Measurements from ENCODE around the gene CEP350.

The CEP350 gene

DNA sequence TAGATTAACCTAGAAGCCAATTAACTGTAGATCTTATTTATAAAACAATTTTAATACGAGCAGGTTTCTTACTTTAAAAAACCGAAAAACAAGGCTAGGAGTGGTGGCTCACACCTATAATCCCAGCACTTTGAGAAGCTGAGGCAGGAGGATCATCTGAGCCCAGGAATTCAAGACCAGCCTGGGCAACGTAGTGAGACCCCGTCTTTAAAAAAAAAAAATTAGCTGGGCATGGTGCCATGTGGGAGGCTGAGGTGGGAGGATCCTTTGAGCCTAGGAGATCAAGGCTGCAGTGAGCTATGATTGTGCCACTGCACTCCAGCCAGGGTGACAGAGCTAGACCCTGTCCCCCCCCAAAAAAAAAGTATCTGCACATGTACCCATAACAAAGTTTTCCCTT is 110.8 kb downstream of the CEP350 start:
- DNase-seq, result no peak

DNA sequence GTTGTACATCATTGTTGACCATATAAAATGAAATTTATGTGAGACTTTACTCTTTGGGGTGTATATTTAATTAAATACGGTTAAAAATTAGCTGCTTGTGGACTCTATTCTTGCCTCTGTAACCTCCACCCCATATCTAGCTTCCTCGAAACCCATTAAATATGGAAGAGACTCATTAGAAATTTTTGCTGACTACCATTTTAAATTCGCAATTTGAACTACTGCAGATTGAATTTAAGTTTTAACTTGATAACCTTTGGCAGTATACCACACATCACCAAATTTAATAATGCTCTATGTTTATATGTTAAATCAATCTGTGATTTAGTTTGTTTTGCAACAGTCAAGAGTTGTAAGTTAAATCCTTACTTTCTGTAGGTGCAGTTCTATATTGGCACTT is 111.5 kb downstream of the CEP350 start:
- DNase-seq, result no peak

DNA sequence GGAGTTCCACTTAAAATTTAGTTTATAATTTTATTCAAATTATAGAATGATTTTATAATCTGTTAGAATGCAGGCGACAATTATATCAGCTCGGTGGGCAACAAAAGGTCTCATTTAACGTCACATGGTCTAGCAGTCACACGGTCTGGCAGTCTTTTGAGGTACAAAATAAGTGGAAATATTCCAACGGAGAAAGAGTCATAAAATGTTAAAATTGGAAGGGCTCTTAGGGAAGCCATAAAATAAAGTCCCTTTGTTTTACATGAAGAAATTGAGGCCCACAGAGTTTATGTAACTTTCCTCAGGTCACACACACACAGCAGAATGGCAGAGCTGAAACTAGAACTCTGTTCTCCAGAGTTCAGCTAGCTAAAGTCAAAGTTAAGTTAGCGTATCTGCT is 115.7 kb downstream of the CEP350 start:
- DNase-seq, result no peak

DNA sequence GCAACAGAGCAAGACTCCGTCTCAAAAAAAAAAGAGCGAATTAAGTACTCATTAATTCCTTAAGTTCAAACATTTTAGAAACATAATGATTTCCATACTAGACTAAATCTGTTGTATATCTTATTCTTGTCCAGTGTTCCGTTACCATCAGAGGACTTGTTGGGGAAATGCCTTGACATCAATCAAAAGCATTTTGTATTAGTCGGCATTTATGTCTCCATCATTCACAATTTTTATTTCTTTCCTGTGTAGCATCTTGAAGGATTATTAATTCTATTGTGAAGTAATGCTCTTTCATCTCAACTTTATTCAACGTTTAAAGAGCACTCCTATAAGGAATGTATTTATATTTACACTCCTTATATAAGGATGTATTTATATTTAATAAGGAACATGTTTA is 117.1 kb downstream of the CEP350 start:
- DNase-seq, result no peak

DNA sequence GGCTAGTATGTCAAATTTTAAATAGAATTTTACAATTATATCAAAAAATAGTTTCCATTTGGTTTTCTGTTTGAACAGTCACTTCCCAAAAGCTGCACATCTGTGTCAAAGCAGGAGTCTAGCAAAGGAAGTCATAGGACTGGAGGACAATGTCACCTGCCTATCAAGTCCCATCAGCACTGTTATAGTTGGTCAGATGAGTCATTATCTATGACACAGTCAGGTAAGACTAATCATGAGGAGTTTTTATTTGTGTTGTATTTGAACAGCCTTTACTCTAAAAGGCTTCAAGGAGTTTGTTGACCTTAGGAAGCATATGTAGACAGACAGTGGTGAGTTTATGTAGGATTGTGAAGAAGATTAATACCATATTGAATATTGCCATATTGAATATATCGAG is 125.8 kb downstream of the CEP350 start:
- no peak for DNase-seq

DNA sequence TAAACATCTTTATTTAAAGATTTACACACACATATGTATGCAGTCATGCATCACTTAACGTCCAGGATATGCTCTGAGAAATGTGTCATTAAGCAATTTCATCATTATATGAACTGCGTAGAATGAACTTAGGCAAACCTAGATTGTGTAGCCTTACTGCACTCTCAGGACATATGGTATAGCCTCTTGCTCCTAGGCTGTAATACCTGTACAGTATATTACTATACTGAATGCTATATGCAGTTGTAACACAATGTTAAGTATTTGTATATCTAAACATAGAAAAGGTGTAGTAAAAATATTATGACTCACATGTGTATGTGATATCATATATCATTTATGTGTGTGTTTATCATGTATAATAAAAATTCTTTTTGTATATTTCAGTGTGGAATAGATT is 126.9 kb downstream of the CEP350 start:
- DNase-seq, result no peak

DNA sequence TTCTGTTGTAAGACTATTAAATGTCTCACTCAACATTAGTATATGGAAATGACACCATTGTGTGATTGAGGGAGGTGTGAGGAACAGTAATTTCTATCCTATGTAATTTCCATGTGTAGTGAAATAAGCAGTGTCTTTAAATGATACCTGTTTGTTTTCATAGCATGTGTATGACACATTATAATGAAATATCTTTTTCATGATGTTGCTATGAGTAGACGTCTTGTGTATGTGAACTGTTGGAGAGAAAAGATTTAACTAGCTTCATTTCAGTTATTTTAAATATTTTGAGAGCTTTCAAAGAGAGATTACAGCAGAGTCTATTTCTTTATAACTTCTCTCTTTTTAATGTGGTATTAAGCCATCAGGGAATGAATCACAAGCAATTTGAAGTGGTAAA is 128.6 kb downstream of the CEP350 start:
- no peak for DNase-seq

DNA sequence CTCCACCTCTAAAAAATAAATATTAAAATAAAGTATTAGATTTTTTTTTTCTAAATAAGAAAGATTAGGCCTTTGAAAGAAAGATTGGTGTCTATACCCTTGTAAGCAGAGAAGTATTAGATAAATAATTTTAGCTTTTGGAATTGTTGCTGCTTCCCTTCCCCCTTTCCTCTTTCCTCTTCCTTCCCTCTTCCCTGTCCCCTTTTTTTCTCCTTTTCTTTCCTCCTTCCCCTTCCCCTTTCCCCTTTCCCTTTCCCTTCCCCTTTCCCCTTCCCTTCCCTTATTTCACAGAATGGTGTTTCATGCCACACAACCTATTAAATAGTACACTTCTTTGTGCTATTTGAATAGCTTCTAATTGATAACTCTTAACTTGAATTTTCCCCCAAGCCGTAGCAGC is 130.3 kb downstream of the CEP350 start:
- no peak for DNase-seq

DNA sequence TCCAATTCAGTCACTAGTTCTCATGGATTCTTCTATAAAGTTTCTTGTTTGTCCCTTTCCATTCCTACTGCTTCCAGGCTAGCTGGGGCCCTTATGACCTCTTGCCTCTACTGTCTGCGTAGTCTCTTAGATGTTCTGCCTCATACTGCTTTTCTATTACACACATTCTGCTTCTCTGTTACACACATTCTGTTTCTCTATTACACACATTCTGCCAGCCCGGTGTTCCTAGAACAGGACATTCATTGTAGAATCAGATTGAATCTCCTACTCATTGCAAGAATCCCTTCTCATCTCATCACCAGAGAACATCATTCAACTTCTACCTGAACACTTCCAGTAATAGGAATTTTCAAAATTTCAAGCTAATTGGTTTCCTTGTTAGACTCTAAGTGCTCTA is 130.7 kb downstream of the CEP350 start:
- DNase-seq, result no peak

DNA sequence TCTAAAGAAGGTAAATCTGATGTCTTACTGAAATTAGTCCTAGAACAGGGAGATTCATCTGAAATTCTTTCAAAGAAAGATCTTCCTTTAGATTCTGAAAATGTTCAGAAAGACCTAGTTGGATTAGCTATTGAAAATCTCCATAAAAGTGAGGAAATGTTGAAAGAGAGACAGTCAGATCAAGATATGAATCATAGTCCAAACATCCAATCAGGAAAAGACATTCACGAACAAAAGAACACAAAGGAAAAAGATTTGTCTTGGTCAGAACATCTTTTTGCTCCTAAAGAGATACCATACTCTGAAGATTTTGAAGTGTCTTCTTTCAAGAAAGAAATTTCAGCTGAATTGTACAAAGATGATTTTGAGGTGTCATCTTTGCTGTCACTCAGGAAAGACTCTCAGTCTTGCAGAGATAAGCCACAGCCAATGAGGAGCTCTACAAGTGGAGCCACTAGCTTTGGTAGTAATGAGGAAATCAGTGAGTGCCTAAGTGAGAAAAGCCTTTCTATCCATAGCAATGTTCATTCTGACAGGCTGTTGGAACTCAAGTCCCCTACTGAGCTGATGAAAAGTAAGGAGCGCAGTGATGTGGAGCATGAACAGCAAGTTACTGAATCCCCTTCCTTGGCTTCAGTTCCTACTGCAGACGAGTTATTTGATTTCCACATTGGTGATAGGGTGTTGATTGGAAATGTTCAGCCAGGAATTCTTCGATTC is 138.5 kb downstream of the CEP350 start:
- no peak for DNase-seq

DNA sequence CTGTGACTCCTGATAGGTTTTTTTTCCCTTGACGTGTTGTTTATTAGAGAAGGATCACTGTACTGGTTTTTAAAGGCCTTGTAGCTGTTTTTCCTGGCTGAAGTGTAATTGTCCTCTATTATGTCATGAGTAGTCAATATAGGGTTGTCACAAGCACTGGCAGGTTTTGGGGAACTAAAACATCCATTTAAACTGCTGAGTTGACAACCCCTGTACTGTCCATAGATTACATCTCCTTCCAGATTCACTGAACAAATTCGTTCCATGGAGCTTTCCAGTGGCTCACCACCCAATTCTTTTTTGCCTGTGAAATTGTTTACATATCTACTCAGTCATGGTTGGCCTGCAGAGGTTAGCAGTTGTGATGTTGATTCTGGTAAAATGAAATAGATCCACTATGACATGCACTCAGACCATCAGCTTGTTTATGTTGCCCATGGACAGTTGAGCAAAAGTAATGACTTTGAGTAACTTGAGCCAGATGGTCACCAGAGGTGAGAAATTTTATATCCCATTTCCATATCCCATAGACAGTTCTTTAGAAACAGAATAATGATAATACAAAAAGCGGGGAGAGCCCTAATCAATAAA is 140.2 kb downstream of the CEP350 start:
- DNase-seq, result no peak

DNA sequence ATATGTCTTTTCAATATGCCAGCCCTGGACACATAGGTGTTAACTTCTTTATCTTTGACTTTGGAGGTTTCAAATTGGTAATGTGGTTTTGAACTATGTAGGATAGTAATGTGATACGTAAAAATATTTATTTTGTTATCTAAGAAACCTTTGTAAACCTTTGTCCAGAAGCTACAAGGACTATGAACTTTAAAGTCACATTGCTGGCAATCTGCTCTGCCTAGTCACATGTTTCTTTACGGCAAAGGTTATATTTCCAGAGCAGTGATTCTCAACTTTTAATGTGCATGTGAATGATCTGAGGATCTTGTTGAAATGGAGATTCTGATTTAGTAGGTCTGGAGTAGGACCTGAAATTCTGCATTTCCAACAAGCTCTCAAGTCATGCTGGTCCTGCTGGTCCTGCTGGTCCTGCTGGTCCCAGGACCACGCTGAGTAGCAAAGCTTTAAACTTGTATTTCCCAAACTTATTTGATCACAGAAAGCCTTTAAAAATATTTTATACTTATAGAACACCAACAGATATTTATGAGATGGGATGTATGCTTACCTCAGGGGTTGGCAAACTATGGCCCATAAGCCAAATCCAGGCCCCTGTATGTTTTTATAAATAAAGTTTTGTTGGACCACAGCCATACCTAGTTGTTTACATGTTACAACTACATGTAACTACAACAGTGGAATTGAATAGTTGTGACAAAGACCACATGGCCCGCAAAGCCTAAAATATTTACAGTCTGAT is 142.1 kb downstream of the CEP350 start:
- DNase-seq, result no peak

DNA sequence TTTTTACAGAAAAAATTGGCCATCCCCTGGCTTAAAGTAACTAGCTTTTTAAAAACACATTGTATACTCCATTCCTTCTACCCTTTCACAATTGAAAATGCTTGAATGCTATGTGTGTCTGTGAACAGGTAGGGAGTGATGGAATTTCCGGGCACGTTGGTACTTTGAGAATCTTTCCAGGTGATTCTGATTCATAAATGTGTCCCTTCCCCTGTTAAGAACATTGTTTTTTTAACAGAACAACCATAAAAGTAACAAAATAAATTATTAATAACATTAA is 142.7 kb downstream of the CEP350 start:
- DNase-seq, result no peak

DNA sequence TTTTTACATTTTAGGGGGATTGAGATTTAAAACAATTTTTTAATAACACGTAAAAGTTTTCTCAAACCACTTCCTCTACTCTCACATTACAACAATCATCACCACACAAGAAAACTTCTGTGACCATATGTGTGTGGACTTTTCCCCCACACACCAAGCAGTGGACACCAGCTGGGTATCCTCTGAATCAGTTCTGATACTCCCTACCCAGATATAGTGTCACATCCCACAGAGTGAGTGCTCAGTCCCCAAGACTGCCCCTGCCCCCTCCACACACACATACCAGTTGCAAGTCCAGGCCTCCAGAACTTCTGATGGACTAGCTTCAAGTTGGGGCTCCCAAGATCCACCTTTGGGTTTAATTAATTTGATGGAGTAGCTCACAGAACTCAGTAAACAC is 146.8 kb downstream of the CEP350 start:
- no peak for DNase-seq

DNA sequence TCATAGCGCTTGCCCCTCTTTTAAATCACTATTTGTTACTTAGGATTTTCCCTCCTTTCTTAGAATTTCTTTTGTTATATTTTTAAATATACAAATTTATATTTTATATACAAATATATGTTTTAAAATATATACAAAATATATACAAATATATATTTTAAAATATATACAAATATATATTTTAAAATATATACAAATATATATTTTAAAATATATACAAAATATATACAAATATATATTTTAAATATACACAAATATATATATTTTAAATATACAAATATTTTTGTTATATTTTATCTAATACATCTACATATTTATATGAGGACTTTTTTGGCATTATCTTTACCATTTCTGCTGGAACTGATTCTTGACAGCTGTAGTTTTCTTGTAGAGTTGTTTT is 149.2 kb downstream of the CEP350 start:
- DNase-seq, result no peak

DNA sequence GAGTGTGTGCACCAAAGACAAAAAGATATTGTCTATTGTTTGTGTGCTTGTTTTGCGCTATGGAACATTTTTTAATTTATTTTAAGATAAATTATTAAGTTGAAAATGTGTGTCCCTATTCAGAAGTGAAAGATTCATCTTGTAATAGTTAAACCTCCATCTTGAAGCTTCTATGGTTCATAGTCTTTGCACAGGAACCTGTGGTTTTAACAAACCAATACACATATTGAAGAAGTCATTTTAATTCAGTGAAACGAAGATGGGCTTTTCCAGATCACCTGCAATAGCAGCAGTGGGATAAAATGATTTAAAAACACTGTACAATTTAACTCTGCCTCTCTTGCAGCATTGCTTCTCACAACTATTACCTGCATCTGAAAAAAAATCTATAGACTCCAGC is 157.5 kb downstream of the CEP350 start:
- no peak for DNase-seq

DNA sequence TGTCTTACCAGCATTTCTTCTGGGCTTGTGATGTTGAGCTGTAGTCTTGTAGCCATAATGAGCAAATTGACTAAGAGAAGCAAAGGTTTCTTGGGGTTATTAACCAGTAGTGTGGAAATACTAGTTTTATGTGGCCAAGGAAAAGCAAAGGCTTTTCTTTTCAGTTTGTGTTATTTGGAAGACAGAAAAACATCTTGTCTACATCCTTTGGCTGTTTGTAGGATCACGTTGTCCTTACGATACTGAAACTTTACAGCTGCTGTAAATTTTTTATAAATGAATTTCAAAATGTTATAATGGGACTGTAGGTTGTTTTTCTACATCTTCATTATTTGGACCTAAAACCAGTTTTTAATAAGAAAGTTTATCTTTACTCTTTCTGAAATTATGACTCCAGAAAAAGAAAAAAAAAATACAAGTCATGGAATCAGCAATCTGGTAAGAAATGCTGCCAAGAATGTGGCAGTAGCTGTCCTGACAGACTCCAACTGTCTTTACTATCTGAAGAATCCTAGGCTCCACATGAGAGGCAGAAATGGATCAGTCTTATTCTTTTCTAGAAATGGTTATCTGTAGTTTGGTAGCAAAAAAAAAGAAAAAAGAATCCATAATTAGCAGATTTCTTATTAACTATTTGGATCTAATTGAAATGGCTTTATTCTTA is 158.5 kb downstream of the CEP350 start:
- no peak for DNase-seq

DNA sequence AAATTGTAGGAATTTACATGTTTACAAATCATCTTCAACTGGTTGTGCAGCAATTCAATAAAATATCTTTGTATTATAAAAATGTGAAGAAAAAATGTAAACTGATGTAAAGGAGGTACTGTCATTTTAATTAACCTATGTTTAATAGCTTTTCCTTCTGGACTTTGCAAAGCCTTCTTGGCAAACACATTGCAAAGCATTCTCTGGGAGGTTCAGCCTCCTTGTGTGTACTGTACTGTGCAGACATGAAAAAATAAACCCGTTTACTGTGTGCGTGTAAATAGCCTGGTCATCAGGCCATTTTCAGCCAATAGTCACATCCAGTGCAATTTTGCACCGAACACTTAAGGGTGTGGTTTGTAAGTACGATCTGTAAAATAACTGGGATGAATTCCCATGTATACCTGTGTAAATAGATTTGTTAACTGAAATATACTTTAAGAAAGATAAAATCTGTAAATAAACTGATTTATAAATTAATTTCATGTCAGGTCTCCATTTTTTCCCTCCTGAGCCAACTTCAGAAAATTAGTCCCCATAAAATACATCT is 159.9 kb downstream of the CEP350 start:
- no peak for DNase-seq

DNA sequence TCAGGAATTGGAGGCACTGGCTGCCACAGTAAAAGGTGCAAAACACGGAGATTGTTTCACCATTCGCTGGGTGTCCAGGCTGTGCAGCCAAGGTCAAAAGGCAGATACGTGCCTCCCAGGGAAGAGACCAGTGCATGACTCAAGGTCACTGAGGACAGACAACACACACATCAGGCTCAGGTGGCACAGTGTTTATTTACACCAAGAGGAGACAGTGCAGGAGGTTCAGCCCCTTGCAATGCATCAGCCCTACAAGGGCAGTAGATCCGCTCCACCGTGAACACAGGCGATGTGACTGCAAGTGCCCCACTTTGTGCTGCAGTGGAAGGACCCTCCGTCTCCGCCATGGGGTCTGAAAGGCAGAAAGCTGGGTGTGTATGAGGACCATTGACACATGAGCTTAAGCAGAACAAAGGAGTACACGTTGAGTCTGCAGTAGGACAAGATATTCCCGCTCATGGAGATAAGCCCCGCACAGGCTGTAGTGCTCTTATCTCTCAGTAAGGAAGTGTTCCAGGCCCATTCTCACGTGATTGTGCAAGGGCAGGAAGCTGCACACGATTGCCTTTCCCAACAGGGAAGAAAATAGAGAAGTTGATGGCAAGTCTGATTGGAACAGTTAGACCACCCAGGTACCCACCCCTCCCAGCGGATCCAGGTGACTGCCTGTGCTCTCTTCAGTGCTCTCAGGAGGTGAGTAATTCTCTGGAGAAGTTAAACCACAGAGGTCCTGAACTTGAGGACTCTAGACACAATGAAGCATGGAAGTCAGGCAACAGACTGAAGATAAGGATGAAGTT is 162.6 kb downstream of the CEP350 start:
- no peak for DNase-seq

DNA sequence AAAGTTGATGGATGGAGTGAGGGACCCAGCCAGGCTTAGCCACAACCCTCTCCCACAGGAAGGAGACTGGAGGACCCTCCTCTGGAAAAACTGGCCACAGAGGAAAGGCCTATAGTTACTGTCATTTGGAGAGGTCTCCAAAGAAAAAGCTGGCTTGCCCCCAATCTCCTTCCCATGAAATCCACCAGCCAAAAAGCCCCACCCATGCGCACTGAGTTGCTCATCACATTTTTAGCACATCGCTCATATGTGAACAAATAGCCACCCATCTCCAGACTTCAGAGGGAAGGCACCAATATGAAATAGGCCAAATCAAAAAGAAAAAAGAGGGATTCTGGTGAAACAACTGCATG is 163.1 kb downstream of the CEP350 start:
- DNase-seq, result no peak

DNA sequence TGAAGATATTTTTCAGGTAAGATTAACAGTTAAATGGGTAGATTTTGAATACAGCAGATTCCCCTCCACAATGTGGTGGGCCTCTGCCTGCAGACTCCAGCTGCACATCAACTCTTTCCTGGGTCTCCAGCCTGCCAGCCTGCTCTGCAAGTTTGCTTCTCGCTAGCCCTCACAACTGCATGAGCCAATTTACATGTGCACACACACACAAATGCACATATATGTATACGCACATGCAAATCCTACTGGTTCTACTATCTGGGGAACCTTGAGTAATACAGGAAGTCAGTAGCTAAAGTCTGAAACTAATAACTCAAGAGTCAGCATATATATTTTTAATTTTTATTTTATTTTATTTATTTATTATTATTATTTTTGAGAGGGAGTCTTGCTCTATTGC is 165.2 kb downstream of the CEP350 start:
- DNase-seq, result no peak

DNA sequence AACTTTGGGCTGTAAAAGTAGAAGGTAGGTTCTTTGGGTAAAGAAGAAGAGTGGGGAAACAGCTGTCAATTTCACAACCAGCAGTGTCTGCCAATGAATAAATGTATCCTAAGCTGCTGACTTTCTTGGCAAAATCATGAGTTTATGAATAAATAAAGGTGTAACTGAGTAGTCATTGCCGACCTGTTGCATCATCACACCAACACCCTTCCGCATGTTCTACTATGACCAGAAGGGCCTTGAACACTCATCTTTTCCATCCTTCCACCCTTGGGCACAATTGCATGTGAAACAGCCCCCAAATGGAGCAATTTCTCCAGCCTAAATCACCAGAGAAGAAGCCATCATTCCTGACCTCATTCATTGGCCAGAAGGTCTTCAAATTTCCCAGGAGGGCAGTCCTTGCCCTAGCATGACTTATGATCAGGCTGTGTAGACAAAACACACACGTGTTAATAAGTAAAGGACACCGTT is 168.9 kb downstream of the CEP350 start:
- no peak for DNase-seq

DNA sequence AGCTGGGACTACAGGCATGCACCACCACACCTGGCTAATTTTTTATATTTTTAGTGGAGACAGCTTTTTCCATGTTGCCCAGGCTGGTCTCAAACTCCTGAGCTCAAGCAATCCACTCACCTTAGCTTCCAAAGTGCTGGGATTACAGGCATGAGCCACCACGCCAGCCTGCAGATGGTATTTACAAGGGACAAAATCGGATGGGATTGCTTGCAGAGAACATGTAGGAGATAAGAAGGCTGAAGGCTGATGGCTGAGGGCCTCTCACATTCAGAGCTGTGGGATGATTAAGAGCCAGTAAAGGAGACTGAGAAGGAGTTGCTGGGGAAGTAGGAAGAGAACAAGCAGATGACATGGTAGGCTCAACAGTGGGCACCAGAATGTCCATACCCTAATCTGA is 176.0 kb downstream of the CEP350 start:
- no peak for DNase-seq

Data from NCI-H1436 treated with DMSO at 0.1 percent for 48 hours (cell line).